ENCODE results near the gene COL4A2. TPM values are rescaled to one million over a fixed set of nuclear protein-coding genes. Genes with fewer than 3 reads are reported as not detected.

The COL4A2 gene
- total RNA-seq, 1 donor from 2014 or later: 1,414 TPM

GRCh38 chr13:110408286-110408685 is 101.2 kb downstream of the COL4A2 start:
- FAIRE-seq: no peak

GRCh38 chr13:110409581-110409992 is 102.5 kb downstream of the COL4A2 start:
- Histone ChIP-seq H3K27me3 (ENCODE audit: insufficient read depth, low read length) (no peaks in the 10 kb centered on the region), H3K4me2 (ENCODE audit: low read length) (peak overlapping the region; percentile 37), H3K79me2 (ENCODE audit: insufficient read depth, low read length) (peaks cover 38% of the 10 kb centered on the region), H3K9ac (ENCODE audit: low read length) (peak overlapping the region; percentile 81), H2AFZ (ENCODE audit: low read depth, low read length) (no peak overlapping the region), H3K36me3 (ENCODE audit: insufficient read depth, low read length) (peaks cover 8% of the 10 kb centered on the region), H3K4me1 (ENCODE audit: insufficient read depth, low read length) (peaks cover 86% of the 10 kb centered on the region), H3K9me3 (ENCODE audit: insufficient read depth, low read depth, low read length) (no peaks in the 10 kb centered on the region), H3K4me3 (ENCODE audit: insufficient read depth, low read depth, low read length) (no peak overlapping the region), H4K20me1 (ENCODE audit: insufficient read depth, low read length) (no peaks in the 10 kb centered on the region), H3K27ac (ENCODE audit: low read depth, low read length) (peak overlapping the region; percentile 91)
- peak; percentile 62 for FAIRE-seq
- Mint-ChIP-seq H3K4me3 (ENCODE audit: unreplicated experiment) (no peak overlapping the region), H3K9me3 (ENCODE audit: unreplicated experiment) (no peaks in the 10 kb centered on the region), H3K27ac (ENCODE audit: unreplicated experiment) (peak overlapping the region; percentile 95), H3K27me3 (ENCODE audit: low read depth, unreplicated experiment) (no peaks in the 10 kb centered on the region), H3K4me1 (ENCODE audit: low read depth, unreplicated experiment) (peaks cover 81% of the 10 kb centered on the region), H3K36me3 (ENCODE audit: low read depth, unreplicated experiment) (peaks cover 43% of the 10 kb centered on the region)
- TF ChIP-seq, protein P1, sequence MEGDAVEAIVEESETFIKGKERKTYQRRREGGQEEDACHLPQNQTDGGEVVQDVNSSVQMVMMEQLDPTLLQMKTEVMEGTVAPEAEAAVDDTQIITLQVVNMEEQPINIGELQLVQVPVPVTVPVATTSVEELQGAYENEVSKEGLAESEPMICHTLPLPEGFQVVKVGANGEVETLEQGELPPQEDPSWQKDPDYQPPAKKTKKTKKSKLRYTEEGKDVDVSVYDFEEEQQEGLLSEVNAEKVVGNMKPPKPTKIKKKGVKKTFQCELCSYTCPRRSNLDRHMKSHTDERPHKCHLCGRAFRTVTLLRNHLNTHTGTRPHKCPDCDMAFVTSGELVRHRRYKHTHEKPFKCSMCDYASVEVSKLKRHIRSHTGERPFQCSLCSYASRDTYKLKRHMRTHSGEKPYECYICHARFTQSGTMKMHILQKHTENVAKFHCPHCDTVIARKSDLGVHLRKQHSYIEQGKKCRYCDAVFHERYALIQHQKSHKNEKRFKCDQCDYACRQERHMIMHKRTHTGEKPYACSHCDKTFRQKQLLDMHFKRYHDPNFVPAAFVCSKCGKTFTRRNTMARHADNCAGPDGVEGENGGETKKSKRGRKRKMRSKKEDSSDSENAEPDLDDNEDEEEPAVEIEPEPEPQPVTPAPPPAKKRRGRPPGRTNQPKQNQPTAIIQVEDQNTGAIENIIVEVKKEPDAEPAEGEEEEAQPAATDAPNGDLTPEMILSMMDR (IDR thresholded peaks at IDR 0.05; ENCODE audit: insufficient read depth, low read depth, low read length): no peak
- TF ChIP-seq EZH2 (IDR thresholded peaks at IDR 0.05; ENCODE audit: insufficient read depth, low read length): no peak
- peak; percentile 92 for DNase-seq (ENCODE audit: low read depth)

More at GRCh38 chr13:110408286-110408685, 101.2 kb downstream of the COL4A2 start:
- H3K27me3 ChIP-seq (ENCODE audit: insufficient read depth, low read length): no peaks in the 10 kb centered on the region
- H3K9me3 Mint-ChIP-seq (ENCODE audit: unreplicated experiment): no peaks in the 10 kb centered on the region
- peak overlapping the region; percentile 67 for H3K9ac ChIP-seq (ENCODE audit: low read length)
- H3K79me2 ChIP-seq (ENCODE audit: insufficient read depth, low read length): peaks cover 31% of the 10 kb centered on the region
- no peaks in the 10 kb centered on the region for H3K9me3 ChIP-seq (ENCODE audit: insufficient read depth, low read depth, low read length)
- H3K4me1 ChIP-seq (ENCODE audit: insufficient read depth, low read length): peaks cover 96% of the 10 kb centered on the region
- H2AFZ ChIP-seq (ENCODE audit: low read depth, low read length): no peak overlapping the region
- H3K4me3 Mint-ChIP-seq (ENCODE audit: unreplicated experiment): no peak overlapping the region
- H3K4me3 ChIP-seq (ENCODE audit: insufficient read depth, low read depth, low read length): no peak overlapping the region
- H3K36me3 Mint-ChIP-seq (ENCODE audit: low read depth, unreplicated experiment): peaks cover 52% of the 10 kb centered on the region
- H3K4me2 ChIP-seq (ENCODE audit: low read length): no peak overlapping the region
- H3K27ac Mint-ChIP-seq (ENCODE audit: unreplicated experiment): peak overlapping the region; percentile 95
- TF ChIP-seq, protein P1 (IDR thresholded peaks at IDR 0.05; ENCODE audit: insufficient read depth, low read depth, low read length): no peak
- no peak for TF ChIP-seq EZH2 (IDR thresholded peaks at IDR 0.05; ENCODE audit: insufficient read depth, low read length)
- H3K36me3 ChIP-seq (ENCODE audit: insufficient read depth, low read length): peaks cover 8% of the 10 kb centered on the region
- DNase-seq (ENCODE audit: low read depth): no peak
- H4K20me1 ChIP-seq (ENCODE audit: insufficient read depth, low read length): no peaks in the 10 kb centered on the region
- H3K27me3 Mint-ChIP-seq (ENCODE audit: low read depth, unreplicated experiment): no peaks in the 10 kb centered on the region
- H3K27ac ChIP-seq (ENCODE audit: low read depth, low read length): peak overlapping the region; percentile 85
- H3K4me1 Mint-ChIP-seq (ENCODE audit: low read depth, unreplicated experiment): peaks cover 86% of the 10 kb centered on the region

DNA sequence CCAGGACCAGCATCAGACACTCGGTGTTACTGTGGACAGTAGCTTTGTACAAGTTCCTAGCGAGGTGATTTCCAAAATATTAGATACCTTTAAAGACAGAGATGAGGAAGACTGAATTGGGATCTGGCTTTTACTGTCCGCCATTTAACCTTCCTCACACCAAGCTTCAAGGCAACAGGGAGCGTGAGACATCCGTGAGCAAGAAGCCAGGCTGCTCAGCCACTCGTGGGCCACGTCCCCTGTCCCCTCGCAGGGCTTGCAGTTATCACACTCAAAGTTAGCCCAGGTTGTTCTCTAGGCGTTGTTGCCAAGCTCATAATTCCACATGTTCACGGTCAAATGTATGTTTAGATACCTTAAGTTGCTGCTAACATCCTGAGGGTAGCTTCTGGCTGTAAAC is 102.9 kb downstream of the COL4A2 start:
- Histone ChIP-seq H3K4me1 (ENCODE audit: insufficient read depth, low read length) (peaks cover 82% of the 10 kb centered on the region), H3K4me3 (ENCODE audit: insufficient read depth, low read depth, low read length) (no peak overlapping the region), H3K27ac (ENCODE audit: low read depth, low read length) (peak overlapping the region; percentile 91), H3K9me3 (ENCODE audit: insufficient read depth, low read depth, low read length) (no peaks in the 10 kb centered on the region), H4K20me1 (ENCODE audit: insufficient read depth, low read length) (no peaks in the 10 kb centered on the region), H3K36me3 (ENCODE audit: insufficient read depth, low read length) (peaks cover 9% of the 10 kb centered on the region), H3K27me3 (ENCODE audit: insufficient read depth, low read length) (no peaks in the 10 kb centered on the region), H2AFZ (ENCODE audit: low read depth, low read length) (no peak overlapping the region), H3K4me2 (ENCODE audit: low read length) (peak overlapping the region; percentile 37), H3K79me2 (ENCODE audit: insufficient read depth, low read length) (peaks cover 35% of the 10 kb centered on the region), H3K9ac (ENCODE audit: low read length) (peak overlapping the region; percentile 81)
- DNase-seq (ENCODE audit: low read depth) (no peak), FAIRE-seq (no peak)
- Mint-ChIP-seq H3K4me3 (ENCODE audit: unreplicated experiment) (no peak overlapping the region), H3K36me3 (ENCODE audit: low read depth, unreplicated experiment) (peaks cover 45% of the 10 kb centered on the region), H3K9me3 (ENCODE audit: unreplicated experiment) (no peaks in the 10 kb centered on the region), H3K27me3 (ENCODE audit: low read depth, unreplicated experiment) (no peaks in the 10 kb centered on the region), H3K4me1 (ENCODE audit: low read depth, unreplicated experiment) (peaks cover 79% of the 10 kb centered on the region), H3K27ac (ENCODE audit: unreplicated experiment) (peak overlapping the region; percentile 95)
- no peak for TF ChIP-seq EZH2 (IDR thresholded peaks at IDR 0.05; ENCODE audit: insufficient read depth, low read length)
- TF ChIP-seq, protein P1 (IDR thresholded peaks at IDR 0.05; ENCODE audit: insufficient read depth, low read depth, low read length): no peak

All from astrocyte (in vitro differentiated cells and primary cell).